Caco-2 (cell line): ENCODE results near the gene ID4. TPM values are rescaled to one million over a fixed set of nuclear protein-coding genes. Genes with fewer than 3 reads are reported as not detected.

Experiments
- BruUV-seq: library from RNA; stranded (reverse); fragments of 400-500 nt; replicated peaks from 2 replicates; lab custom pipeline; 2021; lab: Mats Ljungman, UMichigan
- CTCF ChIA-PET: fragments of 300-600 bp; sonication (Branson Sonifier 250); formaldehyde crosslinking; loops from one replicate; lab custom pipeline; 2022; ENCODE audit warnings: antibody characterized with exemption; lab: Charles Lee
- POLR2A ChIA-PET: fragments of 300-600 bp; sonication (Branson Sonifier 250); formaldehyde crosslinking; loops from one replicate; lab custom pipeline; 2022; ENCODE audit warnings: antibody characterized with exemption; lab: Charles Lee
- DNase-seq, 2 experiments: peaks; one replicate each; pipeline versions ENCODE4 v3.0.0 to v3.0.0-alpha.2; 2020 to 2022
- H3K27me3 ChIP-seq: replicated peaks from 2 replicates; pipeline ENCODE4 v1.6.0; 2011; ENCODE audit warnings: low read length; ENCODE audit not compliant: control insufficient read depth, insufficient read depth
- H3K36me3 ChIP-seq: 2 replicates; pipeline ENCODE4 v1.5.1; 2011; ENCODE audit warnings: low read length; ENCODE audit not compliant: control insufficient read depth, insufficient read depth
- H3K4me1 ChIP-seq: fragments of 250-450 bp; sonication (Bioruptor Pico); 2 replicates; pipeline ENCODE4 v1.5.1; 2020; ENCODE audit warnings: mild to moderate bottlenecking
- H3K4me3 ChIP-seq: 2 replicates; pipeline ENCODE4 v1.5.1; 2011; ENCODE audit warnings: low read depth, mild to moderate bottlenecking, control low read depth, low read length
- H3K9me3 ChIP-seq: fragments of 250-450 bp; sonication (Bioruptor Pico); 2 replicates; pipeline ENCODE4 v1.5.1; 2020; ENCODE audit warnings: mild to moderate bottlenecking, moderate library complexity
- H3K27ac Mint-ChIP-seq: one replicate; pipeline ENCODE4 v1.8.0; 2022; ENCODE audit warnings: mixed read lengths; ENCODE audit not compliant: unreplicated experiment
- H3K27me3 Mint-ChIP-seq: one replicate; pipeline ENCODE4 v1.8.0; 2022; ENCODE audit warnings: mixed read lengths; ENCODE audit not compliant: insufficient read depth, unreplicated experiment
- H3K36me3 Mint-ChIP-seq: one replicate; pipeline ENCODE4 v1.8.0; 2022; ENCODE audit warnings: mild to moderate bottlenecking, mixed read lengths; ENCODE audit not compliant: insufficient read depth, unreplicated experiment
- H3K4me1 Mint-ChIP-seq: one replicate; pipeline ENCODE4 v1.8.0; 2022; ENCODE audit warnings: low read depth, mixed read lengths; ENCODE audit not compliant: unreplicated experiment
- H3K4me3 Mint-ChIP-seq: one replicate; pipeline ENCODE4 v1.8.0; 2022; ENCODE audit warnings: mild to moderate bottlenecking, moderate library complexity, mixed read lengths; ENCODE audit not compliant: unreplicated experiment
- H3K9me3 Mint-ChIP-seq: one replicate; pipeline ENCODE4 v1.8.0; 2022; ENCODE audit warnings: mixed read lengths; ENCODE audit not compliant: unreplicated experiment
- intact Hi-C: fragments of 100-400 bp; cut with micrococcal nuclease; formaldehyde crosslinking; loops from one replicate; pipeline ENCODE4 v1.10.0; 2022; ENCODE audit not compliant: unreplicated experiment
- total RNA-seq: library from RNA; stranded (reverse); gene quantifications from 2 replicates; pipeline ENCODE4 v1.2.3, GENCODE V29; 2022
- TF ChIP-seq, protein P1 (sequence below), 2 experiments: fragments of 200-600 bp in 1 of 2; IDR thresholded peaks; 1 replicate in 1 of 2; 2 replicates in 1 of 2; pipeline versions ENCODE4 v1.5.1 to v1.8.0; 2011 to 2022; ENCODE audit warnings: antibody characterized with exemption in 1 of 2, control low read depth in 1 of 2, inconsistent platforms in 1 of 2, low read depth in 1 of 2, low read length in 1 of 2, mild to moderate bottlenecking in 1 of 2, moderate library complexity in 1 of 2; ENCODE audit not compliant: insufficient read depth in 1 of 2, severe bottlenecking in 1 of 2, unreplicated experiment in 1 of 2

The ID4 gene
- total RNA-seq, 1 experiment from 2014 or later: not detected

DNA sequence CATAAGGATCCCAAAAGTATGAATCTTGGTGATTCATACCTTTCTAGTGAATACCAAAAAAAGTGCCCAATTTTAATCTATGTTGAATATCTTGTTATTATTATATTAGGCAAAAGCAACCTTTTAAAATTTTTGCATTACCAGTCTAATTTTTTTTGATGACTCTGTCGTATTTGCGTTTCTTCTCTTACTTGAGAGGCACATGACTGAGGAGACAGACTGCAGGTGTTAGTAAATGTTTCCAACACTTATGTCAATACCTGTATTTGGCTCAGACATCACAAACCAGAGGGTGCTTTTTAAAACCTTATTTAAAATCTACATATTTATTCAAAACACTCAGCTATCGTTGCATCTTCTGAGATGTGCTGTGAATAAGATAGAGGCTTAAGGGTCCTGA is 27.1 kb downstream of the ID4 start:
- Mint-ChIP-seq H3K27me3 (peaks cover 15% of the 10 kb centered on the region), H3K4me1 (no peaks in the 10 kb centered on the region), H3K9me3 (no peaks in the 10 kb centered on the region), H3K36me3 (no peaks in the 10 kb centered on the region), H3K4me3 (no peak overlapping the region), H3K27ac (no peak overlapping the region)
- no peak for DNase-seq
- no TSS peak for BruUV-seq
- Histone ChIP-seq H3K4me1 (no peaks in the 10 kb centered on the region), H3K27me3 (no peaks in the 10 kb centered on the region), H3K9me3 (no peaks in the 10 kb centered on the region), H3K4me3 (no peak overlapping the region), H3K36me3 (no peaks in the 10 kb centered on the region)
- intact Hi-C loops: no loop called here
- ChIA-PET POLR2A (no interaction called here), CTCF (no interaction called here)
- TF ChIP-seq, protein P1, sequence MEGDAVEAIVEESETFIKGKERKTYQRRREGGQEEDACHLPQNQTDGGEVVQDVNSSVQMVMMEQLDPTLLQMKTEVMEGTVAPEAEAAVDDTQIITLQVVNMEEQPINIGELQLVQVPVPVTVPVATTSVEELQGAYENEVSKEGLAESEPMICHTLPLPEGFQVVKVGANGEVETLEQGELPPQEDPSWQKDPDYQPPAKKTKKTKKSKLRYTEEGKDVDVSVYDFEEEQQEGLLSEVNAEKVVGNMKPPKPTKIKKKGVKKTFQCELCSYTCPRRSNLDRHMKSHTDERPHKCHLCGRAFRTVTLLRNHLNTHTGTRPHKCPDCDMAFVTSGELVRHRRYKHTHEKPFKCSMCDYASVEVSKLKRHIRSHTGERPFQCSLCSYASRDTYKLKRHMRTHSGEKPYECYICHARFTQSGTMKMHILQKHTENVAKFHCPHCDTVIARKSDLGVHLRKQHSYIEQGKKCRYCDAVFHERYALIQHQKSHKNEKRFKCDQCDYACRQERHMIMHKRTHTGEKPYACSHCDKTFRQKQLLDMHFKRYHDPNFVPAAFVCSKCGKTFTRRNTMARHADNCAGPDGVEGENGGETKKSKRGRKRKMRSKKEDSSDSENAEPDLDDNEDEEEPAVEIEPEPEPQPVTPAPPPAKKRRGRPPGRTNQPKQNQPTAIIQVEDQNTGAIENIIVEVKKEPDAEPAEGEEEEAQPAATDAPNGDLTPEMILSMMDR (IDR thresholded peaks at IDR 0.05; ENCODE audit: insufficient read depth in 1 of 2, low read depth in 1 of 2, low read length in 1 of 2, severe bottlenecking in 1 of 2, unreplicated experiment in 1 of 2): no peak

DNA sequence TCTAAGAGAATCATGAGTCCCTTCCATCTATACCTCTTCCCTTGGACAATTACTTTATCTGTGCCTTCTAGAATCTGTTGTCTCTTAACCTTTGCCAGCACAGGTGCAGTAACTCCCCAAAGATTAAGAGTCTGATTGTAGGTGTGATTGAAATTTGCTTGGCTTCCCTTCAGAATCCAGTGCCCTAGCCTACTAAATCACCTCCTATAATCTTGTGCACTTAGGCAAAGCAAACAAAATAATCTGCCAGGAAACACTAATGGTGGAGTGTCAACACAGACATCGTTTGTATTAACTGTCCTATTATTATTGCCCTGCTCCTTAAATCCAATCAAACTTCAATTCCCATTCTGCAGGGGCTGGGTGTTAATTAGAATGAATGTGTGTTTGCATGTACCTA is 28.0 kb downstream of the ID4 start:
- Mint-ChIP-seq H3K9me3 (no peaks in the 10 kb centered on the region), H3K27ac (no peak overlapping the region), H3K36me3 (no peaks in the 10 kb centered on the region), H3K27me3 (peaks cover 13% of the 10 kb centered on the region), H3K4me1 (no peaks in the 10 kb centered on the region), H3K4me3 (no peak overlapping the region)
- TF ChIP-seq, protein P1 (IDR thresholded peaks at IDR 0.05; ENCODE audit: insufficient read depth in 1 of 2, low read depth in 1 of 2, low read length in 1 of 2, severe bottlenecking in 1 of 2, unreplicated experiment in 1 of 2): no peak
- CTCF ChIA-PET: no interaction called here
- no peaks in the 10 kb centered on the region for H3K36me3 ChIP-seq
- H3K4me1 ChIP-seq: no peaks in the 10 kb centered on the region
- no TSS peak for BruUV-seq
- POLR2A ChIA-PET: no interaction called here
- no peaks in the 10 kb centered on the region for H3K9me3 ChIP-seq
- H3K4me3 ChIP-seq: no peak overlapping the region
- intact Hi-C loops: loop anchor here (5.0 kb wide), 1 partner anchor 192 kb away; no protein-coding TSS in a partner anchor
- H3K27me3 ChIP-seq: no peaks in the 10 kb centered on the region
- no peak for DNase-seq

DNA sequence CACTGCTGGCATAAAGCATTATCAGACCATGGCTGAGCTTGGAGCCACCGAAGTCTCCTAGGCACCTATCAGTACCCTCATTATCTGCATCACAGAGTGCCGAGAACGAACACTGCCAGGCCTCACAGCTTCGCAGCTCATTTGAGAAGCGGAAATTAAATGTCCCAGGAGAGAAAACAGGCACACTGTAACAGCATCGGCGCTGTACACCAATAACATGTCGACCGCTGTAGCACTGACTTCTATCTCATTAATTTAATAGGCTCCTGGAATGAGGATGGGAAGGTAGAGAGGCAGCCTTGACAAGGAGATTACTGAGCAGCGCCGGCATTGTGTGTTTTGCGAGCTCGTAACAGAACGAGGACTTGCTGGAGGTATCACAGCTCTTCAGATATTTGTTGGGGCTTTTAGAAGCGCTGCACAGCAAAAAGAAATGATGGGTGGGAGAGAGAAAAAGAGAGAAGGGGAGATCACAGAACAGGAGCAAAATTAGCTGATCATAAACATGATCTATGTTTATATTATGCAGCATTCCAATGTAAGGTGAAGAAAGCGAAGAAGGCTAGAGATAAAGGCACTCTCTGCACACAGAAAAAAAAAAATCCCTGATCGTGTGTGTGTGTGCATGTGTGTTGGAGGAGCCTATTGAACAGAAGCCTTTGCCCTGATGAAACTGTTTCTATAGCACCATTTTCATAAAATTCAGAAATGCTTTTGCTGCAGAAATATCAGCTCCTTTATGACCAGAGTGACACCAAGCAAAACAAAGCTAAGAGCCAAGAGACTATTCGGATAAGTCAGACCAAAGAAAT is 29.2 kb downstream of the ID4 start:
- intact Hi-C loops: loop anchor here (5.0 kb wide), 1 partner anchor 191 kb away; no protein-coding TSS in a partner anchor
- Mint-ChIP-seq H3K4me3 (no peak overlapping the region), H3K4me1 (no peaks in the 10 kb centered on the region), H3K9me3 (no peaks in the 10 kb centered on the region), H3K36me3 (no peaks in the 10 kb centered on the region), H3K27me3 (peaks cover 13% of the 10 kb centered on the region), H3K27ac (no peak overlapping the region)
- no peaks in the 10 kb centered on the region for H3K4me1 ChIP-seq
- TF ChIP-seq, protein P1 (IDR thresholded peaks at IDR 0.05; ENCODE audit: insufficient read depth in 1 of 2, low read depth in 1 of 2, low read length in 1 of 2, severe bottlenecking in 1 of 2, unreplicated experiment in 1 of 2): no peak
- H3K9me3 ChIP-seq: no peaks in the 10 kb centered on the region
- BruUV-seq: no TSS peak
- H3K36me3 ChIP-seq: no peaks in the 10 kb centered on the region
- no peaks in the 10 kb centered on the region for H3K27me3 ChIP-seq
- DNase-seq: no peak
- ChIA-PET CTCF (no interaction called here), POLR2A (no interaction called here)
- H3K4me3 ChIP-seq: no peak overlapping the region
